Retinal pigment epithelial cell (primary cell): ENCODE measurements around the gene TBL1X.
"Not testable (repeated sequence)": the region's sequence is repeated elsewhere in the genome, so short reads cannot be mapped to it uniquely, and the experiment has no call there.

ENCODE experiments used
- DNase-seq: peaks from one replicate; pipeline ENCODE4 v3.0.0-alpha.2; 2010; ENCODE audit warnings: low read depth
- H3K4me3 ChIP-seq: 2 replicates; pipeline ENCODE4 v1.5.1; 2011; ENCODE audit warnings: mild to moderate bottlenecking, low read length, control low read depth, moderate library complexity
- CTCF ChIP-seq: conservative IDR thresholded peaks from 2 replicates; pipeline ENCODE4 v1.5.1; 2011; ENCODE audit warnings: low read depth, low read length, control low read depth, inconsistent platforms

TBL1X gene

GRCh38 chrX:9533611-9534010 lies 68.8 kb downstream of the TBL1X start:
- no peak for TF ChIP-seq CTCF

GRCh38 chrX:9534686-9535085 lies 69.8 kb downstream of the TBL1X start:
- TF ChIP-seq CTCF, result no peak
- no peak overlapping the region for H3K4me3 ChIP-seq

More at GRCh38 chrX:9533611-9534010, 68.8 kb downstream of the TBL1X start:
- H3K4me3 ChIP-seq, result no peak overlapping the region
- DNase-seq, result no peak

GRCh38 chrX:9535101-9535500 lies 70.2 kb downstream of the TBL1X start:
- no peak for TF ChIP-seq CTCF
- H3K4me3 ChIP-seq, result no peak overlapping the region
- DNase-seq, result no peak

More at GRCh38 chrX:9534686-9535085, 69.8 kb downstream of the TBL1X start:
- no peak for DNase-seq

GRCh38 chrX:9536156-9536555 lies 71.3 kb downstream of the TBL1X start:
- not testable (repeated sequence) for H3K4me3 ChIP-seq, DNase-seq

- no peak for DNase-seq
- H3K4me3 ChIP-seq, result no peak overlapping the region
- no peak for TF ChIP-seq CTCF
Measured at GRCh38 chrX:9537781-9538180, 72.9 kb downstream of the TBL1X start.

GRCh38 chrX:9538544-9539045 lies 73.7 kb downstream of the TBL1X start:
- TF ChIP-seq CTCF, result no peak
- DNase-seq, result no peak
- no peak overlapping the region for H3K4me3 ChIP-seq

- no peak for TF ChIP-seq CTCF
Measured at GRCh38 chrX:9539605-9540387, 74.9 kb downstream of the TBL1X start.

More at GRCh38 chrX:9539605-9540387, 74.9 kb downstream of the TBL1X start:
- H3K4me3 ChIP-seq, result no peak overlapping the region
- DNase-seq, result no peak
